ENCODE measurements around the gene SLC2A10.

SLC2A10 gene

GRCh38 chr20:46682063-46682821, 27.2 kb upstream of the SLC2A10 start:
- no peak for DNase-seq

- DNase-seq = no peak
These were observed 26.3 kb upstream of the SLC2A10 start for GRCh38 chr20:46683011-46683667.

- no peak for DNase-seq
These were observed 25.8 kb upstream of the SLC2A10 start for GRCh38 chr20:46683668-46683938.

- DNase-seq = no peak
These were observed 25.3 kb upstream of the SLC2A10 start for GRCh38 chr20:46683939-46684750.

GRCh38 chr20:46688151-46689081, 21.0 kb upstream of the SLC2A10 start:
- DNase-seq = no peak

GRCh38 chr20:46689082-46689753, 20.2 kb upstream of the SLC2A10 start, which contains the start of gene TP53RK:
Gene TP53RK (minus strand): TSS chr20:46689444. CDS start chr20:46689414, 30 bp downstream.
- DNase-seq = peak; percentile 62

- DNase-seq = no peak
These were observed 19.7 kb upstream of the SLC2A10 start for GRCh38 chr20:46689754-46690085.

- no peak for DNase-seq
These were observed 19.0 kb upstream of the SLC2A10 start for GRCh38 chr20:46690219-46691106.

- no peak for DNase-seq
These were observed 18.3 kb upstream of the SLC2A10 start for GRCh38 chr20:46691196-46691595.

GRCh38 chr20:46694484-46694883, 15.0 kb upstream of the SLC2A10 start:
- no peak for DNase-seq

- DNase-seq = no peak
These were observed 13.6 kb upstream of the SLC2A10 start for GRCh38 chr20:46695892-46696291.

GRCh38 chr20:46696791-46697279, 12.6 kb upstream of the SLC2A10 start:
- DNase-seq = no peak

- DNase-seq = no peak
These were observed 10.7 kb upstream of the SLC2A10 start for GRCh38 chr20:46698788-46699187.

- DNase-seq = no peak
These were observed 9.6 kb upstream of the SLC2A10 start for GRCh38 chr20:46699651-46700359.

- DNase-seq = no peak
These were observed 9.0 kb upstream of the SLC2A10 start for GRCh38 chr20:46700481-46700880.

GRCh38 chr20:46701057-46701456, 8.4 kb upstream of the SLC2A10 start:
- DNase-seq = no peak

- DNase-seq = no peak
These were observed 7.9 kb upstream of the SLC2A10 start for GRCh38 chr20:46701556-46701955.

GRCh38 chr20:46701986-46702385, 7.5 kb upstream of the SLC2A10 start:
- DNase-seq = no peak

- no peak for DNase-seq
These were observed 6.8 kb upstream of the SLC2A10 start for GRCh38 chr20:46702447-46703203.

- no peak for DNase-seq
These were observed 6.0 kb upstream of the SLC2A10 start for GRCh38 chr20:46703435-46703834.
